ENCODE data around the gene PSG4.
"Not testable (repeated sequence)": the region's sequence is repeated elsewhere in the genome, so short reads cannot be mapped to it uniquely, and the experiment has no call there.

GRCh38 chr19:43203611-43204010, 1.8 kb downstream of the PSG4 start:
- TF ChIP-seq POLR2A (IDR thresholded peaks at IDR 0.05), result not testable (repeated sequence)
- TF ChIP-seq, protein P1, sequence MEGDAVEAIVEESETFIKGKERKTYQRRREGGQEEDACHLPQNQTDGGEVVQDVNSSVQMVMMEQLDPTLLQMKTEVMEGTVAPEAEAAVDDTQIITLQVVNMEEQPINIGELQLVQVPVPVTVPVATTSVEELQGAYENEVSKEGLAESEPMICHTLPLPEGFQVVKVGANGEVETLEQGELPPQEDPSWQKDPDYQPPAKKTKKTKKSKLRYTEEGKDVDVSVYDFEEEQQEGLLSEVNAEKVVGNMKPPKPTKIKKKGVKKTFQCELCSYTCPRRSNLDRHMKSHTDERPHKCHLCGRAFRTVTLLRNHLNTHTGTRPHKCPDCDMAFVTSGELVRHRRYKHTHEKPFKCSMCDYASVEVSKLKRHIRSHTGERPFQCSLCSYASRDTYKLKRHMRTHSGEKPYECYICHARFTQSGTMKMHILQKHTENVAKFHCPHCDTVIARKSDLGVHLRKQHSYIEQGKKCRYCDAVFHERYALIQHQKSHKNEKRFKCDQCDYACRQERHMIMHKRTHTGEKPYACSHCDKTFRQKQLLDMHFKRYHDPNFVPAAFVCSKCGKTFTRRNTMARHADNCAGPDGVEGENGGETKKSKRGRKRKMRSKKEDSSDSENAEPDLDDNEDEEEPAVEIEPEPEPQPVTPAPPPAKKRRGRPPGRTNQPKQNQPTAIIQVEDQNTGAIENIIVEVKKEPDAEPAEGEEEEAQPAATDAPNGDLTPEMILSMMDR (IDR thresholded peaks at IDR 0.05), result not testable (repeated sequence)

Measured in heart left ventricle (tissue), 13 donors.